Left lung (tissue), 10 donors: ENCODE results near the gene TAL1. TPM values are rescaled to one million over a fixed set of nuclear protein-coding genes. Genes with fewer than 3 reads are reported as not detected.
"Not testable (repeated sequence)": the region's sequence is repeated elsewhere in the genome, so short reads cannot be mapped to it uniquely, and the experiment has no call there.

Experiments
- ATAC-seq: fragments of 200-7000 bp; cut with Tn5 transposase; one replicate; pipeline ENCODE4 v1.9.1; 2020; ENCODE audit warnings: moderate library complexity
- DNase-seq, 4 donors: peaks; one replicate each; pipeline ENCODE4 v3.0.0-alpha.2; 2013 to 2020
- H3K27ac ChIP-seq, 2 donors: fragments of 200-600 bp; sonication (generic) in 1 of 2; one replicate each; pipeline versions ENCODE4 v1.5.0 to v1.8.0; 2020 to 2021
- H3K27me3 ChIP-seq, 2 donors: fragments of 200-600 bp; sonication (generic) in 1 of 2; one replicate each; pipeline versions ENCODE4 v1.5.0 to v1.8.0; 2020 to 2021
- H3K36me3 ChIP-seq, 2 donors: fragments of 200-600 bp; sonication (generic) in 1 of 2; one replicate each; pipeline versions ENCODE4 v1.5.0 to v1.8.0; 2020 to 2021
- H3K4me1 ChIP-seq, 2 donors: fragments of 200-600 bp; one replicate each; pipeline ENCODE4 v1.8.0; 2021
- H3K4me3 ChIP-seq, 2 donors: fragments of 200-600 bp; sonication (generic) in 1 of 2; one replicate each; pipeline versions ENCODE4 v1.5.0 to v1.8.0; 2020 to 2021; ENCODE audit warnings: mild to moderate bottlenecking in 1 of 2
- H3K9me3 ChIP-seq, 2 donors: fragments of 200-600 bp; sonication (generic) in 1 of 2; one replicate each; pipeline versions ENCODE4 v1.5.0 to v1.8.0; 2020 to 2021
- CTCF ChIP-seq, 2 donors: fragments of 200-600 bp; sonication (generic) in 1 of 2; IDR thresholded peaks; one replicate each; pipeline versions ENCODE4 v1.5.0 to v1.8.0; 2021; ENCODE audit warnings: antibody characterized with exemption in 2 of 2
- intact Hi-C, 2 donors: fragments of 100-400 bp; cut with DNase I; formaldehyde crosslinking; loops; one replicate each; pipeline versions ENCODE4 v1.11.2 to v1.14.2; 2022
- polyA plus RNA-seq, 6 donors: library from polyadenylated mRNA; unstranded; fragments of 120-200 nt; gene quantifications; one replicate each; pipeline ENCODE4 v1.2.1, GENCODE V29; 2013; ENCODE audit not compliant: insufficient read length in 6 of 6
- total RNA-seq, 2 donors: library from RNA; stranded (reverse); fragmentation: NEBNext Ultra II Directional; extraction: Animal tissue kit (Norgen Biotek cat#: 25700); gene quantifications; one replicate each; pipeline ENCODE4 v1.2.1, GENCODE V29; 2021
- donor health status: DM: no; HTN: yes; CAD: no.
- donor health status: DM: no; HTN: no; CAD: no.

TAL1 gene
- total and polyA plus RNA-seq, 8 donors = 8.4 to 13.3 (median 9.5) TPM

- ATAC-seq = no peak
- intact Hi-C loops = no loop called here
- no peak for DNase-seq
- Histone ChIP-seq H3K27ac (no peak overlapping the region), H3K36me3 (no peaks in the 10 kb centered on the region), H3K4me1 (peaks cover 0 to 12% of the 10 kb centered on the region in 2 donors), H3K9me3 (no peaks in the 10 kb centered on the region), H3K4me3 (no peak overlapping the region), H3K27me3 (peaks cover 0 to 9% of the 10 kb centered on the region in 2 donors)
- no peak for TF ChIP-seq CTCF (IDR thresholded peaks at IDR 0.05)
These were observed 24.1 kb downstream of the TAL1 start for GRCh38 chr1:47207803-47208373.

GRCh38 chr1:47205918-47206317 lies 26.1 kb downstream of the TAL1 start:
- H3K4me1 ChIP-seq = no peaks in the 10 kb centered on the region
- no peak overlapping the region for H3K4me3 ChIP-seq
- H3K27me3 ChIP-seq = peaks cover 0 to 9% of the 10 kb centered on the region in 2 donors
- no peak for TF ChIP-seq CTCF (IDR thresholded peaks at IDR 0.05)
- intact Hi-C loops = no loop called here
- no peak overlapping the region for H3K27ac ChIP-seq
- no peaks in the 10 kb centered on the region for H3K9me3 ChIP-seq
- no peak for ATAC-seq
- H3K36me3 ChIP-seq = no peaks in the 10 kb centered on the region
- DNase-seq = no peak

GRCh38 chr1:47203504-47203903 lies 28.5 kb downstream of the TAL1 start:
- H3K4me1 ChIP-seq, intact Hi-C loops, ATAC-seq: not testable (repeated sequence)

GRCh38 chr1:47201179-47201578 lies 30.8 kb downstream of the TAL1 start:
- Histone ChIP-seq H3K9me3 (no peaks in the 10 kb centered on the region), H3K27me3 (no peaks in the 10 kb centered on the region), H3K4me1 (no peaks in the 10 kb centered on the region), H3K36me3 (no peaks in the 10 kb centered on the region), H3K27ac (no peak overlapping the region), H3K4me3 (no peak overlapping the region)
- TF ChIP-seq CTCF (IDR thresholded peaks at IDR 0.05) = no peak
- intact Hi-C loops = no loop called here
- ATAC-seq (no peak), DNase-seq (no peak)

More at GRCh38 chr1:47203504-47203903, 28.5 kb downstream of the TAL1 start:
- H3K36me3 ChIP-seq, H3K4me3 ChIP-seq, H3K27me3 ChIP-seq, H3K27ac ChIP-seq, H3K9me3 ChIP-seq, DNase-seq: not testable (repeated sequence)

- Histone ChIP-seq H3K4me3 (no peak overlapping the region), H3K9me3 (no peaks in the 10 kb centered on the region), H3K27ac (no peak overlapping the region), H3K27me3 (no peaks in the 10 kb centered on the region), H3K36me3 (no peaks in the 10 kb centered on the region), H3K4me1 (peaks cover 0 to 2% of the 10 kb centered on the region in 2 donors)
- DNase-seq (no peak), ATAC-seq (no peak)
- intact Hi-C loops = no loop called here
- no peak for TF ChIP-seq CTCF (IDR thresholded peaks at IDR 0.05)
These were observed 33.8 kb downstream of the TAL1 start for GRCh38 chr1:47198214-47198613.

- no peak overlapping the region for H3K27ac ChIP-seq
- intact Hi-C loops = no loop called here
- H3K27me3 ChIP-seq = no peaks in the 10 kb centered on the region
- H3K36me3 ChIP-seq = no peaks in the 10 kb centered on the region
- peaks cover 0 to 17% of the 10 kb centered on the region in 2 donors for H3K4me1 ChIP-seq
- ATAC-seq (no peak), DNase-seq (no peak)
- H3K9me3 ChIP-seq = no peaks in the 10 kb centered on the region
- no peak overlapping the region for H3K4me3 ChIP-seq
- TF ChIP-seq CTCF (IDR thresholded peaks at IDR 0.05) = no peak
These were observed 35.4 kb downstream of the TAL1 start for GRCh38 chr1:47196622-47197021.

- H3K9me3 ChIP-seq, DNase-seq, H3K27me3 ChIP-seq, ATAC-seq, intact Hi-C loops, H3K36me3 ChIP-seq, H3K4me3 ChIP-seq, H3K27ac ChIP-seq: not testable (repeated sequence)
- peaks cover 0 to 20% of the 10 kb centered on the region in 2 donors for H3K4me1 ChIP-seq
These were observed 36.0 kb downstream of the TAL1 start for GRCh38 chr1:47195981-47196380.
